Liver (tissue), 9 donors: ENCODE measurements around the gene APBA1. TPM values are rescaled to one million over a fixed set of nuclear protein-coding genes. Genes with fewer than 3 reads are reported as not detected.

Experiments used
- DNase-seq: peaks from one replicate; pipeline ENCODE4 v3.0.0-alpha.2; 2017; ENCODE audit warnings: low spot score
- H3K27ac ChIP-seq, 2 donors: one replicate each; pipeline ENCODE4 v1.7.0; 2013; ENCODE audit warnings: inconsistent platforms in 2 of 2, low read length in 2 of 2, control low read depth in 1 of 2, low read depth in 1 of 2, mild to moderate bottlenecking in 1 of 2
- H3K27me3 ChIP-seq, 4 donors: one replicate each; pipeline versions ENCODE4 v1.6.1 to v1.7.0; 2013; ENCODE audit warnings: low read length in 3 of 4, inconsistent platforms in 1 of 4, mild to moderate bottlenecking in 1 of 4, moderate library complexity in 1 of 4; ENCODE audit not compliant: control insufficient read depth in 4 of 4, insufficient read depth in 4 of 4
- H3K36me3 ChIP-seq, 4 donors: one replicate each; pipeline versions ENCODE4 v1.6.1 to v1.7.0; 2013; ENCODE audit warnings: low read length in 3 of 4, mild to moderate bottlenecking in 3 of 4, low read depth in 1 of 4, moderate library complexity in 1 of 4; ENCODE audit not compliant: control insufficient read depth in 4 of 4, insufficient read depth in 3 of 4
- H3K4me1 ChIP-seq, 4 donors: one replicate each; pipeline versions ENCODE4 v1.6.1 to v1.7.0; 2013; ENCODE audit warnings: low read length in 3 of 4, mild to moderate bottlenecking in 3 of 4, moderate library complexity in 1 of 4; ENCODE audit not compliant: control insufficient read depth in 4 of 4, insufficient read depth in 4 of 4
- H3K4me3 ChIP-seq, 3 donors: one replicate each; pipeline versions ENCODE4 v1.6.1 to v1.7.0; 2013; ENCODE audit warnings: low read length in 3 of 3, control low read depth in 1 of 3, low read depth in 1 of 3, mild to moderate bottlenecking in 1 of 3
- H3K9ac ChIP-seq, 2 donors: one replicate each; pipeline ENCODE4 v1.7.0; 2013; ENCODE audit warnings: low read length in 2 of 2, mild to moderate bottlenecking in 2 of 2, moderate library complexity in 2 of 2, control low read depth in 1 of 2, low read depth in 1 of 2
- H3K9me3 ChIP-seq, 4 donors: one replicate each; pipeline versions ENCODE4 v1.6.1 to v1.7.0; 2013; ENCODE audit warnings: low read length in 3 of 4; ENCODE audit not compliant: control insufficient read depth in 4 of 4
- EGR1 ChIP-seq, 2 donors: IDR thresholded peaks; 2 replicates each; pipeline ENCODE4 v1.6.1; 2016 to 2018; ENCODE audit warnings: antibody characterized with exemption in 2 of 2, low read depth in 2 of 2
- FOXA1 ChIP-seq: IDR thresholded peaks from 2 replicates; pipeline ENCODE4 v1.6.1; 2016; ENCODE audit warnings: antibody characterized with exemption
- FOXA2 ChIP-seq: IDR thresholded peaks from 2 replicates; pipeline ENCODE4 v1.6.1; 2016; ENCODE audit warnings: antibody characterized with exemption
- GABPA ChIP-seq, 2 donors: IDR thresholded peaks in 1 of 2; conservative IDR thresholded peaks in 1 of 2; 2 replicates each; pipeline ENCODE4 v1.6.1; 2016; ENCODE audit warnings: antibody characterized with exemption in 2 of 2, mild to moderate bottlenecking in 1 of 2, moderate library complexity in 1 of 2
- HNF4A ChIP-seq, 2 donors: conservative IDR thresholded peaks; 2 replicates each; pipeline ENCODE4 v1.6.1; 2016; ENCODE audit warnings: antibody characterized with exemption in 2 of 2, mild to moderate bottlenecking in 2 of 2
- HNF4G ChIP-seq: IDR thresholded peaks from 2 replicates; pipeline ENCODE4 v1.6.1; 2016; ENCODE audit warnings: antibody characterized with exemption
- JUND ChIP-seq, 2 donors: IDR thresholded peaks; 2 replicates each; pipeline ENCODE4 v1.6.1; 2016; ENCODE audit warnings: antibody characterized with exemption in 2 of 2
- MAX ChIP-seq: IDR thresholded peaks from 2 replicates; pipeline ENCODE4 v1.6.1; 2016; ENCODE audit warnings: antibody characterized with exemption
- NR2F2 ChIP-seq: IDR thresholded peaks from 2 replicates; pipeline ENCODE4 v1.6.1; 2016; ENCODE audit warnings: antibody characterized with exemption
- RAD21 ChIP-seq, 2 donors: IDR thresholded peaks; 2 replicates each; pipeline ENCODE4 v1.6.1; 2016; ENCODE audit warnings: antibody characterized with exemption in 2 of 2, mild to moderate bottlenecking in 2 of 2
- SP1 ChIP-seq: IDR thresholded peaks from 2 replicates; pipeline ENCODE4 v1.6.1; 2018; ENCODE audit warnings: antibody characterized with exemption, mild to moderate bottlenecking
- TAF1 ChIP-seq: conservative IDR thresholded peaks from 2 replicates; pipeline ENCODE4 v1.6.1; 2016; ENCODE audit warnings: antibody characterized with exemption, mild to moderate bottlenecking
- YY1 ChIP-seq: IDR thresholded peaks from 2 replicates; pipeline ENCODE4 v1.6.1; 2016; ENCODE audit warnings: antibody characterized with exemption, mild to moderate bottlenecking
- ZBTB33 ChIP-seq: IDR thresholded peaks from 2 replicates; pipeline ENCODE4 v1.6.1; 2016; ENCODE audit warnings: antibody characterized with exemption
- WGBS: extraction: QIAGEN DNeasy Blood & Tissue Kit; methylation state at CpG from one replicate; pipeline ENCODE4 v1.1.7; 2013; 5-methylcytosine and 5-hydroxymethylcytosine counted together
- polyA plus RNA-seq, 2 donors: library from polyadenylated mRNA; stranded (reverse) in 1 of 2; unstranded in 1 of 2; fragments of 200-250 nt in 1 of 2; fragments of >200 nt in 1 of 2; fragmentation: Nextera tagmentation in 1 of 2; extraction: Ambion mirVana in 1 of 2; gene quantifications; one replicate each; pipeline versions ENCODE4 v1.2.1 to v1.2.3, GENCODE V29; 2013 to 2015
- total RNA-seq, 2 donors: library from RNA; depleted of rRNA; stranded (reverse); fragments of >200 nt; gene quantifications; one replicate each; pipeline ENCODE4 v1.2.3, GENCODE V29; 2014
- TF ChIP-seq, protein P1 (sequence below): fragments of 150-350 bp; IDR thresholded peaks from 2 replicates; pipeline ENCODE4 v1.5.1; 2017; ENCODE audit warnings: improper control_type of control experiment, low read depth, low read length; ENCODE audit not compliant: missing input control
- TF ChIP-seq, protein P2 (sequence below): IDR thresholded peaks from 2 replicates; pipeline ENCODE4 v1.6.1; 2016; ENCODE audit warnings: antibody characterized with exemption, mild to moderate bottlenecking
- TF ChIP-seq, protein P3 (sequence below): IDR thresholded peaks from 2 replicates; pipeline ENCODE4 v1.6.1; 2016; ENCODE audit warnings: antibody characterized with exemption
- donor health status: healthy.
- donor health status: healthy.
- donor health status: healthy.
- donor health status: healthy.
- donor health status: healthy.

APBA1 gene
- total and polyA plus RNA-seq, 4 donors = 2.8 to 19.0 (median 6.1) TPM

GRCh38 chr9:69535911-69536310, 136.3 kb downstream of the APBA1 start:
- WGBS = 97% methylated on average over 1 of the region's 1 CpG
- no peak overlapping the region for H3K9ac ChIP-seq
- H3K36me3 ChIP-seq = no peaks in the 10 kb centered on the region
- no peak for TF ChIP-seq SP1
- TF ChIP-seq, protein P1, sequence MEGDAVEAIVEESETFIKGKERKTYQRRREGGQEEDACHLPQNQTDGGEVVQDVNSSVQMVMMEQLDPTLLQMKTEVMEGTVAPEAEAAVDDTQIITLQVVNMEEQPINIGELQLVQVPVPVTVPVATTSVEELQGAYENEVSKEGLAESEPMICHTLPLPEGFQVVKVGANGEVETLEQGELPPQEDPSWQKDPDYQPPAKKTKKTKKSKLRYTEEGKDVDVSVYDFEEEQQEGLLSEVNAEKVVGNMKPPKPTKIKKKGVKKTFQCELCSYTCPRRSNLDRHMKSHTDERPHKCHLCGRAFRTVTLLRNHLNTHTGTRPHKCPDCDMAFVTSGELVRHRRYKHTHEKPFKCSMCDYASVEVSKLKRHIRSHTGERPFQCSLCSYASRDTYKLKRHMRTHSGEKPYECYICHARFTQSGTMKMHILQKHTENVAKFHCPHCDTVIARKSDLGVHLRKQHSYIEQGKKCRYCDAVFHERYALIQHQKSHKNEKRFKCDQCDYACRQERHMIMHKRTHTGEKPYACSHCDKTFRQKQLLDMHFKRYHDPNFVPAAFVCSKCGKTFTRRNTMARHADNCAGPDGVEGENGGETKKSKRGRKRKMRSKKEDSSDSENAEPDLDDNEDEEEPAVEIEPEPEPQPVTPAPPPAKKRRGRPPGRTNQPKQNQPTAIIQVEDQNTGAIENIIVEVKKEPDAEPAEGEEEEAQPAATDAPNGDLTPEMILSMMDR = no peak
- TF ChIP-seq, protein P2, sequence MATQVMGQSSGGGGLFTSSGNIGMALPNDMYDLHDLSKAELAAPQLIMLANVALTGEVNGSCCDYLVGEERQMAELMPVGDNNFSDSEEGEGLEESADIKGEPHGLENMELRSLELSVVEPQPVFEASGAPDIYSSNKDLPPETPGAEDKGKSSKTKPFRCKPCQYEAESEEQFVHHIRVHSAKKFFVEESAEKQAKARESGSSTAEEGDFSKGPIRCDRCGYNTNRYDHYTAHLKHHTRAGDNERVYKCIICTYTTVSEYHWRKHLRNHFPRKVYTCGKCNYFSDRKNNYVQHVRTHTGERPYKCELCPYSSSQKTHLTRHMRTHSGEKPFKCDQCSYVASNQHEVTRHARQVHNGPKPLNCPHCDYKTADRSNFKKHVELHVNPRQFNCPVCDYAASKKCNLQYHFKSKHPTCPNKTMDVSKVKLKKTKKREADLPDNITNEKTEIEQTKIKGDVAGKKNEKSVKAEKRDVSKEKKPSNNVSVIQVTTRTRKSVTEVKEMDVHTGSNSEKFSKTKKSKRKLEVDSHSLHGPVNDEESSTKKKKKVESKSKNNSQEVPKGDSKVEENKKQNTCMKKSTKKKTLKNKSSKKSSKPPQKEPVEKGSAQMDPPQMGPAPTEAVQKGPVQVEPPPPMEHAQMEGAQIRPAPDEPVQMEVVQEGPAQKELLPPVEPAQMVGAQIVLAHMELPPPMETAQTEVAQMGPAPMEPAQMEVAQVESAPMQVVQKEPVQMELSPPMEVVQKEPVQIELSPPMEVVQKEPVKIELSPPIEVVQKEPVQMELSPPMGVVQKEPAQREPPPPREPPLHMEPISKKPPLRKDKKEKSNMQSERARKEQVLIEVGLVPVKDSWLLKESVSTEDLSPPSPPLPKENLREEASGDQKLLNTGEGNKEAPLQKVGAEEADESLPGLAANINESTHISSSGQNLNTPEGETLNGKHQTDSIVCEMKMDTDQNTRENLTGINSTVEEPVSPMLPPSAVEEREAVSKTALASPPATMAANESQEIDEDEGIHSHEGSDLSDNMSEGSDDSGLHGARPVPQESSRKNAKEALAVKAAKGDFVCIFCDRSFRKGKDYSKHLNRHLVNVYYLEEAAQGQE = no peak
- TF ChIP-seq HNF4A (conservative IDR thresholded peaks at IDR 0.05) = no peak
- TF ChIP-seq TAF1 = no peak
- no peak for TF ChIP-seq HNF4G
- no peak for TF ChIP-seq ZBTB33
- no peak for TF ChIP-seq GABPA (IDR thresholded peaks at IDR 0.05 in 1 of 2, conservative IDR thresholded peaks at IDR 0.05 in 1 of 2)
- no peak for TF ChIP-seq MAX
- no peak for TF ChIP-seq FOXA2
- TF ChIP-seq FOXA1 = no peak
- TF ChIP-seq NR2F2 = no peak
- no peak for TF ChIP-seq YY1
- no peak for TF ChIP-seq JUND (IDR thresholded peaks at IDR 0.05)
- TF ChIP-seq EGR1 (IDR thresholded peaks at IDR 0.05; ENCODE audit: low read depth in 2 of 2) = no peak
- H3K27me3 ChIP-seq = no peaks in the 10 kb centered on the region
- H3K9me3 ChIP-seq = no peaks in the 10 kb centered on the region
- no peak for DNase-seq
- no peaks in the 10 kb centered on the region for H3K4me1 ChIP-seq
- H3K27ac ChIP-seq = no peak overlapping the region
- no peak overlapping the region for H3K4me3 ChIP-seq

GRCh38 chr9:69535286-69535832, 136.8 kb downstream of the APBA1 start:
- no peaks in the 10 kb centered on the region for H3K27me3 ChIP-seq
- H3K36me3 ChIP-seq = no peaks in the 10 kb centered on the region
- DNase-seq = no peak
- 78% methylated on average over 1 of the region's 1 CpG for WGBS
- H3K4me1 ChIP-seq = no peaks in the 10 kb centered on the region
- H3K4me3 ChIP-seq = no peak overlapping the region
- H3K27ac ChIP-seq = no peak overlapping the region
- no peak overlapping the region for H3K9ac ChIP-seq
- H3K9me3 ChIP-seq = no peaks in the 10 kb centered on the region
- TF ChIP-seq NR2F2 (no peak), TAF1 (no peak), GABPA (IDR thresholded peaks at IDR 0.05 in 1 of 2, conservative IDR thresholded peaks at IDR 0.05 in 1 of 2) (no peak), YY1 (no peak), SP1 (no peak), EGR1 (IDR thresholded peaks at IDR 0.05; ENCODE audit: low read depth in 2 of 2) (no peak), HNF4A (conservative IDR thresholded peaks at IDR 0.05) (no peak), JUND (IDR thresholded peaks at IDR 0.05) (no peak), MAX (no peak), RAD21 (IDR thresholded peaks at IDR 0.05) (no peak)
- TF ChIP-seq, protein P3, sequence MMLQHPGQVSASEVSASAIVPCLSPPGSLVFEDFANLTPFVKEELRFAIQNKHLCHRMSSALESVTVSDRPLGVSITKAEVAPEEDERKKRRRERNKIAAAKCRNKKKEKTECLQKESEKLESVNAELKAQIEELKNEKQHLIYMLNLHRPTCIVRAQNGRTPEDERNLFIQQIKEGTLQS = no peak
- TF ChIP-seq, protein P2 = no peak
- TF ChIP-seq, protein P1 = no peak
